Heart right ventricle (tissue), 16 donors: ENCODE results near the gene SPIRE2. TPM values are rescaled to one million over a fixed set of nuclear protein-coding genes. Genes with fewer than 3 reads are reported as not detected.
"Not testable (repeated sequence)": the region's sequence is repeated elsewhere in the genome, so short reads cannot be mapped to it uniquely, and the experiment has no call there.

ENCODE experiments used
- ATAC-seq, 8 donors: fragments of 200-7000 bp; cut with Tn5 transposase; one replicate each; pipeline ENCODE4 v1.9.1; 2020; ENCODE audit warnings: mild to moderate bottlenecking in 8 of 8, moderate library complexity in 8 of 8, moderate number of reproducible peaks in 1 of 8
- DNase-seq, 2 donors: peaks; one replicate each; pipeline ENCODE4 v3.0.0-alpha.2; 2020
- H3K27ac ChIP-seq, 10 donors: fragments of 200-600 bp; sonication (generic) in 2 of 10; one replicate each; pipeline versions ENCODE4 v1.5.0 to v1.8.0; 2020 to 2022; ENCODE audit warnings: mild to moderate bottlenecking in 3 of 10
- H3K27me3 ChIP-seq, 7 donors: fragments of 200-600 bp; one replicate each; pipeline ENCODE4 v1.8.0; 2021 to 2022; ENCODE audit warnings: mild to moderate bottlenecking in 2 of 7
- H3K36me3 ChIP-seq, 9 donors: fragments of 200-600 bp; sonication (generic) in 1 of 9; one replicate each; pipeline versions ENCODE4 v1.5.0 to v1.8.0; 2020 to 2022; ENCODE audit warnings: mild to moderate bottlenecking in 2 of 9
- H3K4me1 ChIP-seq, 9 donors: fragments of 200-600 bp; sonication (generic) in 1 of 9; one replicate each; pipeline versions ENCODE4 v1.5.0 to v1.8.0; 2020 to 2022; ENCODE audit warnings: mild to moderate bottlenecking in 4 of 9
- H3K4me3 ChIP-seq, 10 donors: fragments of 200-600 bp; sonication (generic) in 2 of 10; one replicate each; pipeline versions ENCODE4 v1.5.0 to v1.8.0; 2020 to 2022; ENCODE audit warnings: mild to moderate bottlenecking in 7 of 10, moderate library complexity in 2 of 10
- H3K9me3 ChIP-seq, 11 donors: fragments of 200-600 bp in 10 of 11; sonication (generic) in 2 of 11; one replicate each; pipeline versions ENCODE4 v1.5.0 to v1.8.0; 2013 to 2022; ENCODE audit warnings: mild to moderate bottlenecking in 2 of 11, control low read depth in 1 of 11, moderate library complexity in 1 of 11
- CTCF ChIP-seq, 9 donors: fragments of 200-600 bp; sonication (generic) in 2 of 9; IDR thresholded peaks; one replicate each; pipeline versions ENCODE4 v1.5.0 to v1.8.0; 2021 to 2022; ENCODE audit warnings: antibody characterized with exemption in 9 of 9, mild to moderate bottlenecking in 5 of 9, moderate library complexity in 1 of 9
- WGBS, 2 donors: extraction: QIAGEN DNeasy Blood & Tissue Kit; methylation state at CpG; one replicate each; pipeline ENCODE4 v1.1.7; 2013; ENCODE audit warnings: inconsistent platforms in 1 of 2; 5-methylcytosine and 5-hydroxymethylcytosine counted together
- intact Hi-C, 10 donors: fragments of 100-400 bp; cut with DNase I; formaldehyde crosslinking; loops; one replicate each; pipeline versions ENCODE4 v1.11.1 to v1.14.2; 2022
- long read RNA-seq, 3 donors: library from polyadenylated mRNA; unstranded; transcript quantifications; one replicate each; pipeline ENCODE4 v2.0.0, GENCODE V29; 2020 to 2021
- polyA plus RNA-seq, 2 donors: library from polyadenylated mRNA; stranded (reverse); fragments of 200-250 nt; gene quantifications; one replicate each; pipeline ENCODE4 v1.2.3, GENCODE V29; 2013
- total RNA-seq, 10 donors: library from RNA; stranded (reverse); fragmentation: NEBNext Ultra II Directional in 3 of 10; extraction: Animal tissue kit (Norgen Biotek cat#: 25700) in 3 of 10; gene quantifications; one replicate each; pipeline versions ENCODE4 v1.2.1 to v1.2.4, GENCODE V29; 2021 to 2023
- donor health status: Arrhythmogenic right ventricular cardiomyopathy.
- donor health status: ischemic (EF 13 %, LVEDD 7.1; RV severe dilation, severe dysfunction).
- donor health status: healthy with polysubstance abuse.
- donor health status: DM: no; HTN: yes; CAD: no.
- donor health status: DM: no; HTN: no; CAD: no.
- donor health status: ischemic (EF 25% LVEDD 6.9; RV normal size, moderate dysfunction).
- donor health status: ischemic (EF 25% LVEDD 5.7; RV mildly dilated, moderate dysfunction).
- donor health status: healthy.
- donor health status: DM: yes; HTN: yes; CAD: no.
- donor health status: Ischemic cardiomyopathy.
- donor health status: ischemic (EF 35%, LVEDD 5.7; RV mildly dilated, moderate dysfunction).
- donor health status: nonischemic (EF 11% LVEDD 7.7; RV severe dilation, severe dysfunction).
- donor health status: DM: yes; HTN: yes; CAD: no.
- donor health status: PGD.
- donor health status: ischemic (EF 29% LVEDD 5.4; RV normal size, mild dysfunction).
- donor health status: nonischemic (EF 23%, LVEDD 6.1; RV moderate dilation, normal function).

Gene SPIRE2
- 1 to 10 TPM in 6 of 10 donors, under 1 TPM in 4; 0.46 to 1.9 (median 1.2) TPM for total RNA-seq
- polyA plus RNA-seq: 1 to 10 TPM in 1 of 2 donors, under 1 TPM in 1; 0.52 to 1.5 TPM
- long read RNA-seq, donor 1, partial matches to known transcripts: 1 of 2 reads
- long read RNA-seq, donor 1, other reads (novel, unspliced or antisense): 0 of 2 reads
- long read RNA-seq, donor 2, partial matches to known transcripts: 0 of 2 reads
- long read RNA-seq, donor 2, other reads (novel, unspliced or antisense): 1 of 2 reads
- long read RNA-seq, donor 3, partial matches to known transcripts: 1 of 2 reads
- long read RNA-seq, donor 3, other reads (novel, unspliced or antisense): 1 of 2 reads

GRCh38 chr16:89828199-89828869, at the start of gene SPIRE2:
SPIRE2 (plus strand) TSS chr16:89828475; CDS start chr16:89828551, 76 bp downstream.
- intact Hi-C loops: no loop called here
- Histone ChIP-seq H3K4me1 (peaks cover 0 to 18% (median 13%) of the 10 kb centered on the region in 9 donors), H3K27me3 (peaks cover 0 to 26% (median 0%) of the 10 kb centered on the region in 7 donors), H3K27ac (peak within 1 kb of the TSS; percentile 49 to 89 (median 86)), H3K9me3 (no peaks in the 10 kb centered on the region), H3K4me3 (peak within 1 kb of the TSS; percentile 25 to 67 (median 59)), H3K36me3 (no peaks in the 10 kb centered on the region)
- no peak for TF ChIP-seq CTCF (IDR thresholded peaks at IDR 0.05)
- 0 to 1% methylated on average over 45 to 94 of the region's 98 CpGs for WGBS, 2 donors
- ATAC-seq: peak; percentile 74 to 89 (median 84)
- DNase-seq: peak; percentile 81 to 82

- no peaks in the 10 kb centered on the region for H3K9me3 ChIP-seq
- intact Hi-C loops: no loop called here
These were observed 48.9 kb upstream of the SPIRE2 start for GRCh38 chr16:89779231-89779908.

GRCh38 chr16:89779909-89780305, 48.4 kb upstream of the SPIRE2 start:
- no peaks in the 10 kb centered on the region for H3K9me3 ChIP-seq
- no peaks in the 10 kb centered on the region for H3K27me3 ChIP-seq
- intact Hi-C loops: loop anchor here in 1 of 10 donors (10.0 kb wide), 1 partner anchor 75 kb away; the partner anchor contains the start of gene SPATA2L
- ATAC-seq (no peak), DNase-seq (no peak)
- H3K27ac ChIP-seq: no peak overlapping the region
- no peaks in the 10 kb centered on the region for H3K4me1 ChIP-seq
- no peak for TF ChIP-seq CTCF (IDR thresholded peaks at IDR 0.05)
- H3K4me3 ChIP-seq: no peak overlapping the region
- H3K36me3 ChIP-seq: peaks cover 0 to 34% (median 0%) of the 10 kb centered on the region in 9 donors
- 89 to 93% methylated on average over 6 of the region's 6 CpGs for WGBS, 2 donors

More at GRCh38 chr16:89779231-89779908, 48.9 kb upstream of the SPIRE2 start:
- Histone ChIP-seq H3K4me1 (no peaks in the 10 kb centered on the region), H3K27ac (no peak overlapping the region), H3K36me3 (peaks cover 0 to 34% (median 0%) of the 10 kb centered on the region in 9 donors), H3K4me3 (no peak overlapping the region), H3K27me3 (no peaks in the 10 kb centered on the region)
- DNase-seq (no peak), ATAC-seq (no peak)
- 90% methylated on average over 13 of the region's 13 CpGs for WGBS, 2 donors
- no peak for TF ChIP-seq CTCF (IDR thresholded peaks at IDR 0.05)

GRCh38 chr16:89782489-89782888, 45.8 kb upstream of the SPIRE2 start:
- TF ChIP-seq CTCF (IDR thresholded peaks at IDR 0.05): no peak
- 95 to 97% methylated on average over 6 of the region's 6 CpGs for WGBS, 2 donors
- H3K27me3 ChIP-seq: no peaks in the 10 kb centered on the region
- peaks cover 0 to 37% (median 0%) of the 10 kb centered on the region in 9 donors for H3K36me3 ChIP-seq
- no peak overlapping the region for H3K4me3 ChIP-seq
- H3K27ac ChIP-seq: no peak overlapping the region
- ATAC-seq: no peak
- no peak for DNase-seq
- H3K9me3 ChIP-seq: no peaks in the 10 kb centered on the region
- intact Hi-C loops: loop anchor here in 1 of 10 donors (10.0 kb wide), 1 partner anchor 78 kb away; the partner anchor contains the start of gene SPATA2L
- peaks cover 0 to 6% (median 0%) of the 10 kb centered on the region in 9 donors for H3K4me1 ChIP-seq

- not testable (repeated sequence) for H3K4me3 ChIP-seq, H3K27me3 ChIP-seq, DNase-seq, H3K4me1 ChIP-seq, H3K9me3 ChIP-seq, H3K27ac ChIP-seq, ATAC-seq
- WGBS, 2 donors: 95 to 96% methylated on average over 6 of the region's 6 CpGs
- intact Hi-C loops: loop anchor here in 1 of 10 donors (10.0 kb wide), 1 partner anchor 79 kb away; the partner anchor contains the start of gene SPATA2L
- peaks cover 0 to 33% (median 0%) of the 10 kb centered on the region in 9 donors for H3K36me3 ChIP-seq
These were observed 44.3 kb upstream of the SPIRE2 start for GRCh38 chr16:89783952-89784351.
